Measurements from ENCODE around the gene CFAP57. TPM values are rescaled to one million over a fixed set of nuclear protein-coding genes. Genes with fewer than 3 reads are reported as not detected.

CFAP57 gene
- total and polyA plus RNA-seq, 8 donors: 0.73 to 5.8 (median 3.5) TPM

DNA sequence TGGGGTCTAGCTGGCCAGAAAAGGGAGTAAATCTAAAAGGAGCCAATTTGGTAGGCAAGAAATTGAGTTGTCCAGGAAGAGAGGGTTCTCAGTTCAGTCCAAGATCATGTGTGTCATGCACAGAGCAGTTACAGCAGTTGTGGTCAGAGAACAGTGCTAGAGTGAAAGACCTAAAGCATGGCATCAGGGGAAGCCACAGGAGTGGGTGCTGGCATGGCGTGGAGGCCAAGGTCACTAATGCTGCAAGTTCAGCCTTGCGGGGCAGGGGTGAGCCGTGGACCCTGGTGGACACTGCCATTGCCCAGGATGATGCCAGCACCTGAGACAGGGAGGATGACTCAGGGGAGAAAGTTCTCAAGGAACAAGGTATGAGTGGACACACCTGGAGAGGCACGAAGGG is 81.0 kb downstream of the CFAP57 start:
- TF ChIP-seq, protein P1, sequence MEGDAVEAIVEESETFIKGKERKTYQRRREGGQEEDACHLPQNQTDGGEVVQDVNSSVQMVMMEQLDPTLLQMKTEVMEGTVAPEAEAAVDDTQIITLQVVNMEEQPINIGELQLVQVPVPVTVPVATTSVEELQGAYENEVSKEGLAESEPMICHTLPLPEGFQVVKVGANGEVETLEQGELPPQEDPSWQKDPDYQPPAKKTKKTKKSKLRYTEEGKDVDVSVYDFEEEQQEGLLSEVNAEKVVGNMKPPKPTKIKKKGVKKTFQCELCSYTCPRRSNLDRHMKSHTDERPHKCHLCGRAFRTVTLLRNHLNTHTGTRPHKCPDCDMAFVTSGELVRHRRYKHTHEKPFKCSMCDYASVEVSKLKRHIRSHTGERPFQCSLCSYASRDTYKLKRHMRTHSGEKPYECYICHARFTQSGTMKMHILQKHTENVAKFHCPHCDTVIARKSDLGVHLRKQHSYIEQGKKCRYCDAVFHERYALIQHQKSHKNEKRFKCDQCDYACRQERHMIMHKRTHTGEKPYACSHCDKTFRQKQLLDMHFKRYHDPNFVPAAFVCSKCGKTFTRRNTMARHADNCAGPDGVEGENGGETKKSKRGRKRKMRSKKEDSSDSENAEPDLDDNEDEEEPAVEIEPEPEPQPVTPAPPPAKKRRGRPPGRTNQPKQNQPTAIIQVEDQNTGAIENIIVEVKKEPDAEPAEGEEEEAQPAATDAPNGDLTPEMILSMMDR (IDR thresholded peaks at IDR 0.05): no peak
- no peaks in the 10 kb centered on the region for H3K4me1 ChIP-seq
- DNase-seq (no peak), ATAC-seq (no peak)
- H3K27ac ChIP-seq: no peak overlapping the region
- intact Hi-C loops (cut with DNase I): no loop called here
- no peak overlapping the region for H3K4me3 ChIP-seq
- H3K27me3 ChIP-seq: no peaks in the 10 kb centered on the region
- no peaks in the 10 kb centered on the region for H3K36me3 ChIP-seq
- no peaks in the 10 kb centered on the region for H3K9me3 ChIP-seq

- intact Hi-C loops (cut with DNase I): no loop called here
- TF ChIP-seq, protein P1 (IDR thresholded peaks at IDR 0.05): no peak
- no peak for ATAC-seq
Measured at GRCh38 chr1:43253876-43254275, 81.7 kb downstream of the CFAP57 start.

DNA sequence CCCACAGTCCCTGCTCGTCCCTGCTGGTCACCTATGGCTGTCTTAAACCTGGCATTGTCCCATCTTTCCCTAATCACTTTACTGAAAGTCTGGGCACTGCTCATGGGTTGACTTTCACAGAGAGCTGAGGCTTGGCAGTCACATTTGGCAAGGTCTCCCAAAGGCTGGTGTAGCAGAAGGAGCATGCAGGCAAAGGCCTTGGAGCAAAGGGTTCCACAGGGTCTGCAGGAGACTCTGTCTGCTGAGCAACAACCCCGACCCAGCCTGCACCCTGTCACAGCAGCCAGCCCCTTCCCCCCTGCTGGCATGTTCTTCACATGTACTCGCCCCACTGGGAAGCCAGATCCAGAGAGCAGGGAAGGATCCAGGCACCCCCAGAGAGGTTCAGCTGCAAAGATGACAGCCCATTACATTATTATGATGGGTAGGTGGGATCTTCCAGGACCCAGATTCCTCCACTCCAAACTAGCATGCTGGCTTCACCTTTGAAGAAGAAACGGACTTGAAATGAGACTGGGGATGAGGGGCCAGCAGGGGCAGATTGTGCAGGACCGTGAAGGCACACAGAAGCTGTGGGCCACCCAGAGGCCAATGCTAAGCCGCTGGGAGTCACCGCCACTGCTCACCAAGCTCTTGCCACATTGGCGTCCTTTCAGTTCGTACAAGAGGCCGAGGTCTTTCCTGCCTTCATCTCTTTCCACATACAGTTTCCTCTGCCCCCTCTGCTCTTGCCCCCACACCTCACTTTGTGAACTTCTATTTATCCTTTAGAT is 83.5 kb downstream of the CFAP57 start:
- TF ChIP-seq, protein P1 (IDR thresholded peaks at IDR 0.05): no peak
- Histone ChIP-seq H3K4me1 (no peaks in the 10 kb centered on the region), H3K4me3 (no peak overlapping the region), H3K9me3 (no peaks in the 10 kb centered on the region), H3K27me3 (no peaks in the 10 kb centered on the region), H3K27ac (peak overlapping the region; percentile 13 to 54), H3K36me3 (no peaks in the 10 kb centered on the region)
- DNase-seq (no peak), ATAC-seq (no peak)
- intact Hi-C loops (cut with DNase I): no loop called here

More at GRCh38 chr1:43253876-43254275, 81.7 kb downstream of the CFAP57 start:
- no peak overlapping the region for H3K27ac ChIP-seq
- H3K36me3 ChIP-seq: no peaks in the 10 kb centered on the region
- H3K27me3 ChIP-seq: no peaks in the 10 kb centered on the region
- H3K4me3 ChIP-seq: no peak overlapping the region
- no peaks in the 10 kb centered on the region for H3K9me3 ChIP-seq
- H3K4me1 ChIP-seq: no peaks in the 10 kb centered on the region
- DNase-seq: no peak

DNA sequence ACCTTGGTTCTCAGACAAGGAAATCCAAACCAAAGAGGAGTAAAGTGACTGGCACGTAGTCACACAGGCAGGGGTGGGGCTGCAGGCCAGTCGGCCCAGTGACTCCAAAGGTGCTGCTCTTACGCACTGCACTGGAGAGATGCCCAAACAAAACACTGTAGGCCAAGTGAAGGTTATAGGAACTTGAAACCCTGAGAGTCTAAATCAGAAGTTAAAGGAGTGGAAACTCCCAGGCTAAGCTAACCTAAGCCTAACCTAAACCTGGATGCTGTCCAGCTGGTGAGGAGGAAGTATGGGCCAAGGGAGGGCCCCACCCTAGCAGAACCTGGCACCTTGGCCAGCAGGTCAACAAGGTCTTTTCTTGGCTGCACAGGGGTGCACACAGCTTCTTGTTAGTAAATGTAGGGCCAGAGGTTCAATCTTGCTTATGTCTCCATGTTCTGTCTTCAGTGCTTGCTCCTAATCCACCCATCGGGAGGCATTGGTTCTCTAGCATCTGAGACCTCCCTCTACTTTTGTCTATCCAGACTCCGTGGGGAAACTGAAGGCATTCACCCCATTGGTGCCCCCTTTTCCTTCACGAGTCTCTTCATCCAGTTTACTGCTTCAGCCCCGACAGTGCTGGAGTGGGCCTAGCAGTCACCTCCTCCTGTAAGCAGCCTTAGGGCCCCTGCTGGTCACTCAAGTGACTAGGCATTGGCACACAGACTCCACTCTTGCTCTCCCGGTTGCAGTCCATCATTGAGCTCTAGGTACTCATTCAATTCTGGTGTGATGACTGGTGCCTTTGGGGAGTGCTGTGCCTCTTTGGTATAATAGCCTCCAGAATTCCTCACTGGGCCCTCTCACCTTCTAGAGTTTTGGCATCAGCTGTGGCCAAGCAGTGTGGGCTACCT is 84.8 kb downstream of the CFAP57 start:
- peak in 2 of 4 donors; percentile 40 to 79 for DNase-seq
- no peaks in the 10 kb centered on the region for H3K27me3 ChIP-seq
- peak overlapping the region; percentile 54 to 57 for H3K27ac ChIP-seq
- intact Hi-C loops (cut with DNase I): no loop called here
- no peaks in the 10 kb centered on the region for H3K36me3 ChIP-seq
- no peaks in the 10 kb centered on the region for H3K9me3 ChIP-seq
- H3K4me1 ChIP-seq: no peaks in the 10 kb centered on the region
- ATAC-seq: peak; percentile 92
- TF ChIP-seq, protein P1 (IDR thresholded peaks at IDR 0.05): no peak
- H3K4me3 ChIP-seq: no peak overlapping the region

DNA sequence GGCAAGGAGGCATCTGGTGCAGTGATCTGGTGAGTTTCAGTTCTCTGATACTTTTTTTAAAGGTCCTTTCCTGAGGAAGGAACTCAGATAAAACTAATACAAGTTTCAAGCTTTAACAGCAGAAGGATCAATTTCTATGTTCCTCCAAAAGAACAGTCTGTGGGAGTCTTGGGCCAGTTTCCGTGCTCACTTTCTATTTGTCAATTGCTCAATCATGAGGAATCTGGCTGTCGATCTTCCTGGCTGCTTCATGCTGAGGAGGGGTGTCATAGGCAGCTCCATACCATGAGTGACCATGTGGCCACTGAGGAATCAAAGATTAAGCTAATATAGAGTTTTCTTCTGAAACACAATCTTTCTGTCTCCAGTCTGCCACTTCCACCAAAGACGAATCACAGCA is 86.2 kb downstream of the CFAP57 start:
- no peaks in the 10 kb centered on the region for H3K27me3 ChIP-seq
- ATAC-seq: no peak
- no peak for DNase-seq
- intact Hi-C loops (cut with DNase I): no loop called here
- no peaks in the 10 kb centered on the region for H3K4me1 ChIP-seq
- H3K27ac ChIP-seq: no peak overlapping the region
- H3K9me3 ChIP-seq: no peaks in the 10 kb centered on the region
- H3K4me3 ChIP-seq: no peak overlapping the region
- TF ChIP-seq, protein P1 (IDR thresholded peaks at IDR 0.05): no peak
- H3K36me3 ChIP-seq: no peaks in the 10 kb centered on the region
